Measurements from ENCODE around the gene ACOX1.

- TF ChIP-seq, protein P1, sequence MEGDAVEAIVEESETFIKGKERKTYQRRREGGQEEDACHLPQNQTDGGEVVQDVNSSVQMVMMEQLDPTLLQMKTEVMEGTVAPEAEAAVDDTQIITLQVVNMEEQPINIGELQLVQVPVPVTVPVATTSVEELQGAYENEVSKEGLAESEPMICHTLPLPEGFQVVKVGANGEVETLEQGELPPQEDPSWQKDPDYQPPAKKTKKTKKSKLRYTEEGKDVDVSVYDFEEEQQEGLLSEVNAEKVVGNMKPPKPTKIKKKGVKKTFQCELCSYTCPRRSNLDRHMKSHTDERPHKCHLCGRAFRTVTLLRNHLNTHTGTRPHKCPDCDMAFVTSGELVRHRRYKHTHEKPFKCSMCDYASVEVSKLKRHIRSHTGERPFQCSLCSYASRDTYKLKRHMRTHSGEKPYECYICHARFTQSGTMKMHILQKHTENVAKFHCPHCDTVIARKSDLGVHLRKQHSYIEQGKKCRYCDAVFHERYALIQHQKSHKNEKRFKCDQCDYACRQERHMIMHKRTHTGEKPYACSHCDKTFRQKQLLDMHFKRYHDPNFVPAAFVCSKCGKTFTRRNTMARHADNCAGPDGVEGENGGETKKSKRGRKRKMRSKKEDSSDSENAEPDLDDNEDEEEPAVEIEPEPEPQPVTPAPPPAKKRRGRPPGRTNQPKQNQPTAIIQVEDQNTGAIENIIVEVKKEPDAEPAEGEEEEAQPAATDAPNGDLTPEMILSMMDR (IDR thresholded peaks at IDR 0.05; ENCODE audit: low read length) = no peak
- TF ChIP-seq EZH2 (optimal IDR thresholded peaks at IDR 0.05; ENCODE audit: low read depth, low read length) = no peak
- no peak for TF ChIP-seq EZH2phosphoT487 (IDR thresholded peaks at IDR 0.05; ENCODE audit: low read length)
Observed at GRCh38 chr17:75899353-75899752, 79.6 kb downstream of the ACOX1 start.

All from MM.1S (cell line).